ENCODE data around the gene SNX33.

DNA sequence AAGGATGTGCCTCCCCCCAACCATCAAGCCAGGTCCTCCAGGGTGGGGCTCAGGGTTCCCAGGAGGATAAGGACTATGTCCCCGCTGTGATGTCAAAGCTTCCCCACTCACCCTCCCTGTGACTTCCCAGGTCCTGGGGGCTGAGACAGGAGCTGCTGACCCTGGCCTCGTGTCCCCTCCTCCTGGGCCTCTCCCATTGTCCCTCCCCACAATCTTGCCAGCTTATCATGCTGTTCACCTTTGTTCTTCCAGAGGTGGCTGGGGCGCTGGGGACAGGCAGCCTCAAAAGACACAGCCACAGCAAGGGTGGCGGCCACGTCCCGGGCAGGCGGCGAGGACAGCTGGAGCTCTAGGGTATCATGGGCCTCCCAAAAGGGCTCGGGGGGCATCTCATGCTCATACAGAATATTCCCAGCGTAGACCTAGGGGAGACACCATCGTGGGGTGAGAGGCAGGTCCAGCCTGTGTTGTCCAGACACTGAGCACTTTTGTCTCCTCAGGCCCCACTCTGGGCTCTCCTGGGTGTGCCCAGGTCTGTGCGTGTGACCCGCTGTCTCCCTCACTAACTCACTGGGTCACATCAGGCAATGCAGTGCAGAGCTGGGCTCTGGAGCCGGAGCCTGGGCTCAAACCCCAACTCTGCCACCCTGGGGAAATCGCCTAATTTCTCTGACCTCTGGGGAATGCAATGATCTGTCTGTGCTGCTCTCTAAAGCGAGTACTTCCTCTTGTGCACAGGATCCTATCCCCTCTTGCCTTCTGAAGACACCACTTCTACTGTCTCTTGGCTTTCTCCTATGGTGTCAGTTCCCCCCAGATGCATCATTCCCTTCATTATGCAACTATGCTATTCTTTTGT is 30.0 kb downstream of the SNX33 start:
- TF ChIP-seq, protein P1, sequence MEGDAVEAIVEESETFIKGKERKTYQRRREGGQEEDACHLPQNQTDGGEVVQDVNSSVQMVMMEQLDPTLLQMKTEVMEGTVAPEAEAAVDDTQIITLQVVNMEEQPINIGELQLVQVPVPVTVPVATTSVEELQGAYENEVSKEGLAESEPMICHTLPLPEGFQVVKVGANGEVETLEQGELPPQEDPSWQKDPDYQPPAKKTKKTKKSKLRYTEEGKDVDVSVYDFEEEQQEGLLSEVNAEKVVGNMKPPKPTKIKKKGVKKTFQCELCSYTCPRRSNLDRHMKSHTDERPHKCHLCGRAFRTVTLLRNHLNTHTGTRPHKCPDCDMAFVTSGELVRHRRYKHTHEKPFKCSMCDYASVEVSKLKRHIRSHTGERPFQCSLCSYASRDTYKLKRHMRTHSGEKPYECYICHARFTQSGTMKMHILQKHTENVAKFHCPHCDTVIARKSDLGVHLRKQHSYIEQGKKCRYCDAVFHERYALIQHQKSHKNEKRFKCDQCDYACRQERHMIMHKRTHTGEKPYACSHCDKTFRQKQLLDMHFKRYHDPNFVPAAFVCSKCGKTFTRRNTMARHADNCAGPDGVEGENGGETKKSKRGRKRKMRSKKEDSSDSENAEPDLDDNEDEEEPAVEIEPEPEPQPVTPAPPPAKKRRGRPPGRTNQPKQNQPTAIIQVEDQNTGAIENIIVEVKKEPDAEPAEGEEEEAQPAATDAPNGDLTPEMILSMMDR (IDR thresholded peaks at IDR 0.05; ENCODE audit: low read length): no peak
- TF ChIP-seq EZH2 (IDR thresholded peaks at IDR 0.05; ENCODE audit: borderline replicate concordance, low read length): no peak

Measured in OCI-LY1 (cell line).